ENCODE results near the gene APLF. TPM values are rescaled to one million over a fixed set of nuclear protein-coding genes. Genes with fewer than 3 reads are reported as not detected.

The APLF gene
- total and polyA plus RNA-seq, 2 of the 8 experiments (the other 6 are each of a cell fraction or from before 2014, with no cell fraction given) = 4.4 to 7.3 TPM

DNA sequence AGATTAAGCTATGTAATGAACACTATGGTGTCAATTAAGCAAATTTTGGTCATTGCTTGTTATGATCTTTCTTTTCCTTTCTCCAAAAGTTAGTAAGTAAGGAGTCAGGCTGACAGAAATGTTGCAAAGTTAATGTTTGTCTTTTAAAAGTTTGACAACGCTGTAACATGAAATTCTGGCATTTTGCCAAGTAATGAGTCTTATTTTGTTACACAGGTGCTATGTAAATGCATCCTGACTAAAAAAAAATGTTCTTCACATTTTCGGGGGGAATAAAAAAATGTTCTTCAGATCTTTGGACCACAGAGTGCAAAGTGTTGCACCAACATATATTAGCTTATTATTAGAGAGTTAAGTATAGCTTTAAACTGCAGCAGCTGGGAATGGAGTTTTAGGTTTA lies 121.2 kb downstream of the APLF start:
- FAIRE-seq = no peak

More for the DNA sequence above, 121.2 kb downstream of the APLF start:
- H3K4ac ChIP-seq (replicated peaks; ENCODE audit: insufficient read length, low read depth, low read length) = no peak overlapping the region
- H3K56ac ChIP-seq (replicated peaks; ENCODE audit: insufficient read length, low read depth, low read length) = no peak overlapping the region
- no peak overlapping the region for H3K23ac ChIP-seq (ENCODE audit: insufficient read length)
- no peak overlapping the region for H2BK120ac ChIP-seq (replicated peaks; ENCODE audit: low read depth, low read length)
- no peak overlapping the region for H2AK5ac ChIP-seq (ENCODE audit: low read depth, low read length)
- no peaks in the 10 kb centered on the region for H3K79me2 ChIP-seq (ENCODE audit: control insufficient read depth in 1 of 2, insufficient read depth in 2 of 2, low read length in 2 of 2)
- no peaks in the 10 kb centered on the region for H3K27me3 ChIP-seq (replicated peaks in 1 of 4; ENCODE audit: control insufficient read depth in 3 of 4, extremely low read depth in 1 of 4, insufficient read depth in 3 of 4, low read length in 3 of 4)
- H3K4me1 ChIP-seq (replicated peaks in 1 of 4; ENCODE audit: control insufficient read depth in 3 of 4, insufficient read depth in 4 of 4, low read length in 3 of 4) = no peaks in the 10 kb centered on the region
- TF ChIP-seq YY1 (IDR thresholded peaks at IDR 0.05; ENCODE audit: low read depth, low read length) (no peak), ZNF274 (IDR thresholded peaks at IDR 0.05; ENCODE audit: borderline replicate concordance, extremely low read depth, low read length) (no peak), E2F6 (IDR thresholded peaks at IDR 0.05) (no peak), JUN (IDR thresholded peaks at IDR 0.05; ENCODE audit: low read depth, low read length) (no peak), POU5F1 (IDR thresholded peaks at IDR 0.05; ENCODE audit: low read depth, low read length) (no peak), CTBP2 (IDR thresholded peaks at IDR 0.05; ENCODE audit: borderline replicate concordance, insufficient read depth, insufficient read length, low read length) (no peak), POLR2A (IDR thresholded peaks at IDR 0.05; ENCODE audit: control extremely low read depth in 1 of 2, low read depth in 2 of 2, low read length in 2 of 2) (no peak), MAFK (IDR thresholded peaks at IDR 0.05; ENCODE audit: low read depth, low read length) (no peak), BACH1 (IDR thresholded peaks at IDR 0.05; ENCODE audit: low read length) (no peak), GABPA (IDR thresholded peaks at IDR 0.05; ENCODE audit: borderline replicate concordance, insufficient read depth, low read length) (no peak), NANOG (IDR thresholded peaks at IDR 0.05; ENCODE audit: insufficient read depth, low read depth, low read length, poor library complexity, severe bottlenecking) (no peak)
- no peaks in the 10 kb centered on the region for H3K79me1 ChIP-seq (ENCODE audit: low read depth, low read length)
- no peak overlapping the region for H2BK5ac ChIP-seq (ENCODE audit: low read depth, low read length)
- H3K36me3 ChIP-seq (ENCODE audit: control insufficient read depth in 2 of 4, insufficient read depth in 4 of 4, low read length in 3 of 4) = no peaks in the 10 kb centered on the region
- H3K4me3 ChIP-seq (ENCODE audit: extremely low read depth in 1 of 4, insufficient read depth in 2 of 4, low read depth in 3 of 4, low read length in 4 of 4) = no peak overlapping the region
- H2BK15ac ChIP-seq (ENCODE audit: low read length) = no peak overlapping the region
- H3K18ac ChIP-seq (ENCODE audit: extremely low read depth, low read length) = no peak overlapping the region
- H3K9ac ChIP-seq (replicated peaks in 1 of 4; ENCODE audit: extremely low read depth in 1 of 4, low read depth in 3 of 4, low read length in 3 of 4) = no peak overlapping the region
- no peak overlapping the region for H2AFZ ChIP-seq (ENCODE audit: low read length)
- no peak overlapping the region for H2BK12ac ChIP-seq (ENCODE audit: low read depth, low read length)
- no peak overlapping the region for H2BK20ac ChIP-seq (ENCODE audit: low read length)
- H3K4me2 ChIP-seq (ENCODE audit: insufficient read depth in 1 of 2, low read depth in 2 of 2, low read length in 2 of 2) = no peak overlapping the region
- H4K20me1 ChIP-seq (replicated peaks in 1 of 2; ENCODE audit: control insufficient read depth in 1 of 2, insufficient read depth in 2 of 2, low read length in 2 of 2) = no peaks in the 10 kb centered on the region
- H3K23me2 ChIP-seq (ENCODE audit: low read depth, low read length) = no peaks in the 10 kb centered on the region; the same call in 1 of the 2 replicates
- no peak overlapping the region for H4K8ac ChIP-seq (ENCODE audit: extremely low read depth, insufficient read depth, low read length)
- no peak overlapping the region for H3K27ac ChIP-seq (ENCODE audit: low read depth, low read length)
- POLR2A ChIA-PET (ENCODE audit: partially characterized antibody) = no interaction called here
- no peaks in the 10 kb centered on the region for H3K9me3 ChIP-seq (ENCODE audit: insufficient read depth in 2 of 2, low read depth in 1 of 2, low read length in 1 of 2)
- no peak overlapping the region for H4K91ac ChIP-seq (replicated peaks; ENCODE audit: insufficient read length, low read length)
- WGBS, 2 experiments (ENCODE audit: extremely low coverage in 1 of 2, insufficient coverage in 1 of 2, insufficient read length in 1 of 2, insufficient replicate concordance in 2 of 2, low coverage in 1 of 2, low lambda C conversion rate in 2 of 2, missing lambda C conversion rate in 1 of 2) = 88% methylated on average over 2 of the region's 2 CpGs; no CpG with 5 or more reads in 1 of the 2 experiments
- no peak overlapping the region for H4K5ac ChIP-seq (ENCODE audit: insufficient read length, low read depth, low read length)
- CTCF ChIA-PET (ENCODE audit: partially characterized antibody) = interaction anchor here (0.7 to 2.0 kb wide), 4 partner anchors 15 to 124 kb away, joined by 3 to 5 read pairs (median 4); no protein-coding TSS in a partner anchor
- no peak overlapping the region for H3K14ac ChIP-seq (ENCODE audit: insufficient read length)
- DNase-seq (ENCODE audit: low read depth in 1 of 2, low spot score in 2 of 2) = no peak
